SK-N-SH treated with all-trans-retinoic acid at 6 μM for 48 hours (cell line): ENCODE data around the gene DYNC1I1.

ENCODE experiments used
- ISL1 ChIP-seq: fragments of 250-450 bp; sonication (Bioruptor Pico); IDR thresholded peaks from 2 replicates; pipeline ENCODE4 v2.1.2; 2022; ENCODE audit warnings: mild to moderate bottlenecking, moderate library complexity
- RARB ChIP-seq: fragments of 250-450 bp; sonication (Bioruptor Pico); IDR thresholded peaks from 2 replicates; pipeline ENCODE4 v1.8.0; 2021; ENCODE audit warnings: mild to moderate bottlenecking, moderate library complexity
- ZFP3 ChIP-seq: fragments of 250-450 bp; sonication (Bioruptor Pico); IDR thresholded peaks from 2 replicates; pipeline ENCODE4 v1.5.0; 2020; ENCODE audit warnings: mild to moderate bottlenecking, moderate library complexity

DNA sequence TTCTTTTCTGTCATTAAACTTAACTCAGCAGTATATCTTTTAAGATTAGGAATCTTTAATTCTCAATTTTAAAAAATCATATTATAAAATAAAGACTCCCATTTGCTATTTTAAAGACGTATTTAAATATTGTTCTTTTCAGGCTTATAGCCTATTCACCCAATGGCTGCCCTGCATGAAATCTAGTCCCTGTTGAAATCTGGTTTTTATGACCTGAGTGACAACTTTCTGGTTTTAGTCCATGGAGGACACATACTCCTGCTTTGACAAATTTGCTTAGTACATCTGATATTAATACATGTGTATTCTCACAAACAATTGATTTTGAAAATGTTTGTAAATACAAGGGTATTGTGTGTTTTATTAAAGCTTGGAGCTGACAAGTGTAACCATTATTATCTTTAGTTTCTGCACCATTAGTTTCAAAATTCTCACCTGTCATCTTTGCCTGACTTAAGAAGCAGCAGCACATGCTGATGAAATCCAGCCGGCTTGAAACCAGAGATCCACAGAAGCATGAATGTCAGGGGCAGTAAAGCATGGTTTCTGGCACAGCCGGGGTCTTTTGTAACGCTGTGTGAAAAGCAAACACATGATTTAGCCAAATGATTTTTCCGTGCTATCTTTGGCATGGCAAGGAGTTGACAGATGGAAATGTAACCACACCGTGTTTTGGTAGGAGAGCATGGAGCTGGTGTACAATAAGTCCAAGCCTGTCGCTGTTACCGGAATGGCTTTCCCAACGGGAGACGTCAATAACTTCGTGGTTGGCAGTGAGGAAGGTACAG, 262.8 kb downstream of the DYNC1I1 start:
- no peak for TF ChIP-seq RARB (CRISPR knock-in tag)
- TF ChIP-seq ISL1 (CRISPR knock-in tag): no peak
- no peak for TF ChIP-seq ZFP3
